ENCODE results near the gene FAIM. TPM values are rescaled to one million over a fixed set of nuclear protein-coding genes. Genes with fewer than 3 reads are reported as not detected.
A peak's percentile ranks its signal among the peaks of the same experiment; 100 is the strongest.

Gene FAIM
- total RNA-seq, 1 experiment from 2014 or later = 11.0 TPM

GRCh38 chr3:138673641-138674530 lies 65.3 kb downstream of the FAIM start:
- H3K23me2 ChIP-seq (ENCODE audit: insufficient read length, low read depth, low read length, poor library complexity, severe bottlenecking) = no peaks in the 10 kb centered on the region
- H2BK12ac ChIP-seq (ENCODE audit: insufficient read length, low read depth, low read length) = no peak overlapping the region
- no peak overlapping the region for H3K18ac ChIP-seq (ENCODE audit: insufficient read length, low read depth, low read length)
- H2AFZ ChIP-seq (ENCODE audit: low read length) = no peak overlapping the region
- H3K56ac ChIP-seq (ENCODE audit: insufficient read length, low read depth, low read length) = no peak overlapping the region
- no CpG with 5 or more reads among the region's 4 CpGs for WGBS (ENCODE audit: extremely low coverage, insufficient read length, low lambda C conversion rate)
- no peak overlapping the region for H2AK5ac ChIP-seq (ENCODE audit: insufficient read length, low read length)
- H2BK120ac ChIP-seq (ENCODE audit: low read depth, low read length, poor library complexity, severe bottlenecking) = no peak overlapping the region
- no peak overlapping the region for H4K8ac ChIP-seq (replicated peaks; ENCODE audit: insufficient read length, low read depth, low read length)
- H3K4me2 ChIP-seq (ENCODE audit: insufficient read depth, insufficient read length, low read length) = no peak overlapping the region
- no peak overlapping the region; the same call in 1 of the 2 replicates for H3K4ac ChIP-seq (ENCODE audit: low read depth, low read length)
- no peaks in the 10 kb centered on the region for H3K79me1 ChIP-seq (ENCODE audit: insufficient read depth, low read depth, low read length, poor library complexity, severe bottlenecking)
- H3K4me3 Mint-ChIP-seq = no peak overlapping the region
- no peaks in the 10 kb centered on the region for H3K79me2 ChIP-seq (ENCODE audit: insufficient read depth, low read length)
- TF ChIP-seq CTCF (conservative IDR thresholded peaks at IDR 0.05) = no peak
- no peaks in the 10 kb centered on the region for H3K27me3 ChIP-seq (ENCODE audit: insufficient read depth, low read length)
- no peaks in the 10 kb centered on the region for H4K20me1 ChIP-seq (ENCODE audit: control insufficient read depth, insufficient read depth, insufficient read length)
- H2BK5ac ChIP-seq (ENCODE audit: insufficient read length, low read length) = no peak overlapping the region
- H4K5ac ChIP-seq (ENCODE audit: insufficient read length, low read depth, low read length) = no peak overlapping the region
- no peak overlapping the region for H2BK20ac ChIP-seq (ENCODE audit: low read depth, low read length, poor library complexity, severe bottlenecking)
- no peak overlapping the region for H3T11ph ChIP-seq (ENCODE audit: low read length)
- H3K4me1 Mint-ChIP-seq = peaks cover 12 to 14% of the 10 kb centered on the region in 2 experiments
- no peaks in the 10 kb centered on the region for H3K9me3 ChIP-seq (ENCODE audit: control insufficient read depth, low read depth, low read length)
- H3K9ac ChIP-seq (ENCODE audit: extremely low read depth, insufficient read length, low read length) = no peak overlapping the region
- H3K9me3 Mint-ChIP-seq = peaks cover 10 to 11% of the 10 kb centered on the region in 2 experiments; a peak in 4 of 5 replicates
- H2BK15ac ChIP-seq (ENCODE audit: low read depth, low read length) = no peak overlapping the region
- H3K4me1 ChIP-seq (ENCODE audit: insufficient read depth, low read length) = 0 out of 2 replicates have a peak, but pooled peaks cover 3% of the 10 kb centered on the region
- H3K36me3 Mint-ChIP-seq (ENCODE audit: insufficient read depth in 1 of 3, low read depth in 3 of 3) = peaks cover 32 to 46% (median 45%) of the 10 kb centered on the region in 3 experiments
- no peak overlapping the region for H3K27ac ChIP-seq (ENCODE audit: insufficient read length, low read depth, low read length)
- peak overlapping the region in 2 of 3 experiments; percentile 68 to 77; a peak in 3 of 7 replicates for H3K27ac Mint-ChIP-seq
- no peak overlapping the region for H3K14ac ChIP-seq (ENCODE audit: insufficient read depth, low read length)
- no peak overlapping the region for H3K23ac ChIP-seq (ENCODE audit: insufficient read length, low read depth, low read length)
- DNase-seq = no peak
- no peaks in the 10 kb centered on the region for H3K27me3 Mint-ChIP-seq (ENCODE audit: low read depth)
- no peak overlapping the region for H4K91ac ChIP-seq (ENCODE audit: insufficient read length, low read depth, low read length)

All from H9 (cell line).